Measurements from ENCODE around the gene DGLUCY.
"Not testable (repeated sequence)": the region's sequence is repeated elsewhere in the genome, so short reads cannot be mapped to it uniquely, and the experiment has no call there.

The DGLUCY gene

GRCh38 chr14:91265404-91265803, 151.5 kb downstream of the DGLUCY start:
- Histone ChIP-seq H3K27ac (no peak overlapping the region), H3K9me3 (replicated peaks in 1 of 11) (0 out of 22 replicates have a peak, but pooled peaks cover 0 to 5% (median 0%) of the 10 kb centered on the region in 11 experiments), H4K20me1 (peaks cover 0 to 28% (median 6%) of the 10 kb centered on the region in 11 experiments; a peak in 8 of 22 replicates), H3K4me2 (no peak overlapping the region), H3K36me3 (peaks cover 0 to 13% (median 3%) of the 10 kb centered on the region in 11 experiments; a peak in 6 of 22 replicates), H3K4me1 (peaks cover 0 to 17% (median 7%) of the 10 kb centered on the region in 10 experiments; a peak in 13 of 20 replicates), H3K9ac (no peak overlapping the region), H3K4me3 (no peak overlapping the region), H3K27me3 (peaks cover 32 to 40% (median 37%) of the 10 kb centered on the region in 11 experiments)
- no peak for TF ChIP-seq Cebpa-rat (IDR thresholded peaks at IDR 0.05)

- Histone ChIP-seq H3K4me1 (peaks cover 0 to 12% (median 6%) of the 10 kb centered on the region in 10 experiments; a peak in 12 of 20 replicates), H3K36me3 (peaks cover 0 to 14% (median 4%) of the 10 kb centered on the region in 11 experiments; a peak in 6 of 22 replicates), H3K27me3 (peaks cover 32 to 40% (median 37%) of the 10 kb centered on the region in 11 experiments), H4K20me1 (peaks cover 0 to 29% (median 6%) of the 10 kb centered on the region in 11 experiments; a peak in 8 of 22 replicates)
- H3K9me3 ChIP-seq (replicated peaks in 1 of 11); H3K9ac ChIP-seq; H3K4me3 ChIP-seq; H3K27ac ChIP-seq; H3K4me2 ChIP-seq: not testable (repeated sequence)
These were observed 152.4 kb downstream of the DGLUCY start for GRCh38 chr14:91266276-91266675.

- no peak overlapping the region for H3K4me3 ChIP-seq
- TF ChIP-seq Cebpa-rat (IDR thresholded peaks at IDR 0.05): no peak
- peaks cover 0 to 8% (median 6%) of the 10 kb centered on the region in 10 experiments; a peak in 8 of 20 replicates for H3K4me1 ChIP-seq
- peaks cover 0 to 46% (median 6%) of the 10 kb centered on the region in 11 experiments; a peak in 9 of 22 replicates for H4K20me1 ChIP-seq
- no peaks in the 10 kb centered on the region for H3K9me3 ChIP-seq (replicated peaks in 1 of 11)
- no peak overlapping the region for H3K9ac ChIP-seq
- H3K36me3 ChIP-seq: peaks cover 11 to 31% (median 21%) of the 10 kb centered on the region in 11 experiments
- no peak overlapping the region for H3K4me2 ChIP-seq
- H3K27me3 ChIP-seq: peaks cover 31 to 37% (median 36%) of the 10 kb centered on the region in 11 experiments
- no peak overlapping the region for H3K27ac ChIP-seq
These were observed 154.1 kb downstream of the DGLUCY start for GRCh38 chr14:91267965-91268437.

GRCh38 chr14:91269076-91269991, 155.5 kb downstream of the DGLUCY start:
- peaks cover 0 to 7% (median 4%) of the 10 kb centered on the region in 10 experiments; a peak in 8 of 20 replicates for H3K4me1 ChIP-seq
- no peak overlapping the region for H3K4me3 ChIP-seq
- peaks cover 17 to 24% (median 22%) of the 10 kb centered on the region in 11 experiments for H3K27me3 ChIP-seq
- peaks cover 0 to 49% (median 2%) of the 10 kb centered on the region in 11 experiments; a peak in 9 of 22 replicates for H4K20me1 ChIP-seq
- peaks cover 16 to 44% (median 33%) of the 10 kb centered on the region in 11 experiments for H3K36me3 ChIP-seq
- no peak overlapping the region for H3K27ac ChIP-seq
- no peak overlapping the region for H3K4me2 ChIP-seq
- no peak for TF ChIP-seq Cebpa-rat (IDR thresholded peaks at IDR 0.05)
- H3K9me3 ChIP-seq (replicated peaks in 1 of 11): no peaks in the 10 kb centered on the region
- no peak overlapping the region for H3K9ac ChIP-seq

- TF ChIP-seq Cebpa-rat (IDR thresholded peaks at IDR 0.05): no peak
- Histone ChIP-seq H3K4me2 (no peak overlapping the region), H3K36me3 (peaks cover 20 to 53% (median 41%) of the 10 kb centered on the region in 11 experiments), H3K9me3 (replicated peaks in 1 of 11) (no peaks in the 10 kb centered on the region), H4K20me1 (peaks cover 0 to 50% (median 0%) of the 10 kb centered on the region in 11 experiments; a peak in 7 of 22 replicates), H3K27me3 (peaks cover 9 to 15% (median 14%) of the 10 kb centered on the region in 11 experiments), H3K27ac (no peak overlapping the region), H3K4me1 (no peaks in the 10 kb centered on the region), H3K4me3 (no peak overlapping the region), H3K9ac (no peak overlapping the region)
These were observed 156.3 kb downstream of the DGLUCY start for GRCh38 chr14:91270188-91270587.

GRCh38 chr14:91270619-91271018, 156.7 kb downstream of the DGLUCY start:
- Histone ChIP-seq H3K27ac (no peak overlapping the region), H3K9ac (no peak overlapping the region), H3K27me3 (peaks cover 4 to 11% (median 10%) of the 10 kb centered on the region in 11 experiments), H3K4me3 (no peak overlapping the region), H3K4me1 (no peaks in the 10 kb centered on the region), H3K36me3 (peaks cover 22 to 57% (median 44%) of the 10 kb centered on the region in 11 experiments), H4K20me1 (peaks cover 0 to 50% (median 0%) of the 10 kb centered on the region in 11 experiments; a peak in 4 of 22 replicates), H3K9me3 (replicated peaks in 1 of 11) (no peaks in the 10 kb centered on the region), H3K4me2 (no peak overlapping the region)
- TF ChIP-seq Cebpa-rat (IDR thresholded peaks at IDR 0.05): no peak

GRCh38 chr14:91271639-91272038, 157.8 kb downstream of the DGLUCY start:
- Histone ChIP-seq H3K36me3 (peaks cover 30 to 64% (median 52%) of the 10 kb centered on the region in 11 experiments), H3K4me2 (no peak overlapping the region), H3K9ac (no peak overlapping the region), H3K4me3 (no peak overlapping the region), H4K20me1 (peaks cover 0 to 50% (median 0%) of the 10 kb centered on the region in 11 experiments; a peak in 4 of 22 replicates), H3K9me3 (replicated peaks in 1 of 11) (no peaks in the 10 kb centered on the region), H3K27me3 (peaks cover 0 to under 1% (median 0%) of the 10 kb centered on the region in 11 experiments; a peak in 2 of 22 replicates), H3K4me1 (no peaks in the 10 kb centered on the region), H3K27ac (no peak overlapping the region)
- no peak for TF ChIP-seq Cebpa-rat (IDR thresholded peaks at IDR 0.05)

- Histone ChIP-seq H4K20me1 (peaks cover 0 to 50% (median 0%) of the 10 kb centered on the region in 11 experiments; a peak in 4 of 22 replicates), H3K4me1 (no peaks in the 10 kb centered on the region), H3K4me2 (no peak overlapping the region), H3K4me3 (no peak overlapping the region), H3K9me3 (replicated peaks in 1 of 11) (no peaks in the 10 kb centered on the region), H3K27me3 (no peaks in the 10 kb centered on the region), H3K9ac (no peak overlapping the region), H3K36me3 (peaks cover 40 to 74% (median 62%) of the 10 kb centered on the region in 11 experiments), H3K27ac (no peak overlapping the region)
- no peak for TF ChIP-seq Cebpa-rat (IDR thresholded peaks at IDR 0.05)
These were observed 158.7 kb downstream of the DGLUCY start for GRCh38 chr14:91272341-91273272.
